ENCODE measurements around the gene FBXO42.
"Not testable (repeated sequence)": the region's sequence is repeated elsewhere in the genome, so short reads cannot be mapped to it uniquely, and the experiment has no call there.

Gene FBXO42

DNA sequence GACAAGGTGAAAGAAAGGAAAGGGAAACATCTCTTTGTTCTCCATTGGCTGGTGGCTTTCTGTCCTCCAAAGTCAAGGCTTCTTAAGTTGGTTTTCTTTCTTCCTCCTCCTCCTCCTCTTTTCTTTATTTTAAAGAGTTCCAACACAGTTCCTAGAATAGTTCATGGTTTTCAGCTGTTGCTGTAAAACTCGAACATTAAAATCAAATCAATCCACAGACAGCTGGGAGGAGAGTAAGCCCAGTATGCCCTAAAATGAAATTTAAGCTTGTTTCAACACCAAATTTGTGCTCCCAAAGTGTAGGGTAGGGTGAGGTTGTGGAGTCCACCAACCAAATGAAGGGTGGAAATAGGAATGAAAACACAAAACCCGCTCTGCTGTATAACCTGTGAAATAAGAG lies 104.8 kb downstream of the FBXO42 start:
- Histone ChIP-seq H3K9ac (ENCODE audit: low read depth, low read length) (no peak overlapping the region), H3K4me3 (ENCODE audit: low read depth, low read length) (no peak overlapping the region), H3K4me1 (ENCODE audit: control insufficient read depth, insufficient read depth, low read length) (peaks cover 2% of the 10 kb centered on the region; the same call in 1 of the 2 replicates), H3K9me3 (ENCODE audit: control insufficient read depth, insufficient read depth, low read length) (no peaks in the 10 kb centered on the region), H3K27me3 (ENCODE audit: control insufficient read depth, insufficient read depth, low read length) (no peaks in the 10 kb centered on the region), H3K36me3 (ENCODE audit: control insufficient read depth, insufficient read depth, low read length) (peaks cover 45% of the 10 kb centered on the region), H3K27ac (ENCODE audit: low read depth, low read length) (no peak overlapping the region)

DNA sequence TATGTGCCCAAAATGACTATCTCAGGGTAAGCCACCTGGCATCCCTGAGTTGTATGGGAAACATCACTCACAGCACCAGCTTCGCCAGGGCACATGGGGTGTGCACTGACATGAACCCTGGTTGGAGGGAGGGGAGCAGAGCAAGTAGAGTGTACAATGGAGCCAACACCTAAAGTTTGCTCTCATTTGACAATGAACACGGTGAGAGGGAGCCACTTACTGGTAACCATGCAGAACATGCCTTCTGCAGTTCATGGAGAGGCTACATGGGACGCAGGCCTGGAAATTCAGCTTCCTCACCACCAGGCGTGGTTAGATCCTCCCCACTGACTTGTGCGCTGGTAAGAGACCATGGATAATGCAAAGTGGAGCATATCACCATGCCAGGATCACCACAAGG lies 105.3 kb downstream of the FBXO42 start:
- peaks cover 40% of the 10 kb centered on the region for H3K36me3 ChIP-seq (ENCODE audit: control insufficient read depth, insufficient read depth, low read length)
- H3K9ac ChIP-seq (ENCODE audit: low read depth, low read length), result no peak overlapping the region
- H3K9me3 ChIP-seq (ENCODE audit: control insufficient read depth, insufficient read depth, low read length), result no peaks in the 10 kb centered on the region
- no peak overlapping the region for H3K27ac ChIP-seq (ENCODE audit: low read depth, low read length)
- H3K4me1 ChIP-seq (ENCODE audit: control insufficient read depth, insufficient read depth, low read length), result peaks cover 2% of the 10 kb centered on the region; the same call in 1 of the 2 replicates
- no peak overlapping the region for H3K4me3 ChIP-seq (ENCODE audit: low read depth, low read length)
- H3K27me3 ChIP-seq (ENCODE audit: control insufficient read depth, insufficient read depth, low read length), result no peaks in the 10 kb centered on the region

DNA sequence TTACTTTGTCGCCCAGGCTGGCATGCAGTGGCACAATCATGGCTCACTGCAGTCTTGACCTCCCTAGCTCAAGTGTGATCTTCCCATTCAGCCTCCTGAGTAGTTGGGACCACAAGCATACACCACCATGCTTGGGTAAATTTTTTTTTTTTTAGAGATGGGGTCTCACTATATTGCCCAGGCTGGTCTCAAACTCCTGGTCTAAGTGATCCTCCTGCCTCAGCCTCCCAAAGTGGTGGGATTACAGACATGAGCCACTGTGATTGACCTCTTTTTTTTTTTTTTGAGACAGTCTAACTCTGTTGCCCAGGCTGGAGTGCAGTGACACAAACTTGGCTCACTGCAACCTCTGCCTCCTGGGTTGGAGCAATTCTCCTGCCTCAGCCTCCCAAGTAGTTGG lies 106.0 kb downstream of the FBXO42 start:
- H3K27me3 ChIP-seq (ENCODE audit: control insufficient read depth, insufficient read depth, low read length); H3K27ac ChIP-seq (ENCODE audit: low read depth, low read length); H3K4me1 ChIP-seq (ENCODE audit: control insufficient read depth, insufficient read depth, low read length); H3K9me3 ChIP-seq (ENCODE audit: control insufficient read depth, insufficient read depth, low read length); H3K4me3 ChIP-seq (ENCODE audit: low read depth, low read length); H3K9ac ChIP-seq (ENCODE audit: low read depth, low read length): not testable (repeated sequence)
- H3K36me3 ChIP-seq (ENCODE audit: control insufficient read depth, insufficient read depth, low read length), result peaks cover 33% of the 10 kb centered on the region

DNA sequence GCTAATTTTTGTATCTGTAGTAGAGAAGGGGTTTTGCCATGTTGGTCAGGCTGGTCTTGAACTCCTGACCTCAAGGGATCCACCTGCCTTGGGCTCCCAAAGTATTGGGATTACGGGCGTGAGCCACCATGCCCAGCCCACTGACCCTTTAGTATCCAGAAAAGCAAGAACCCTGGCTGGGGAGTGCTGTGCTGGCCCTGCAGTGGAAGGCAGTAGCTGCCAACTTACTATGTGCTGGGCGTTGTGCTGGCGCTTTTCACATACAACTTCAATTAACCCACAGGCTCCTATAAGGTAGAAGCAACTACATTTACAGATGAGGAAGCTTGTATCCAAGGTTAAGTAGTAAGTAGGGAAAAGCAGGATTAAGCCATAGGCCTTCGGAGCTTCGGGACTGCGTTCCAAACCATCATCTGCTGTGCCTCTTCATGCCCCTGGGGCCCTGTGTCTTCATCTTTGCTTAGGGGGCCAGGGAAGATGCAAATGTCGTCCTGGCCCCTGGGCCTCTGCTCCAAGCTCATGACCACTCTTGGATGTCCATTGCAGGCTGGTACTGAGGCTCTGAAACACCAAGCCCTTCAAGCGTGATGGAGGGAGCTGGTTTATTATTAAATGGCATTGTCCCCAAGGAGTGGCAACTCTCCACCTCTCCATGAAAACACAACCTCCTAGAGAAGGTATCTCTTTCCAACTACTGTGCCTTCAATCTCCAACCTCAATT lies 106.6 kb downstream of the FBXO42 start:
- Histone ChIP-seq H3K27ac (ENCODE audit: low read depth, low read length) (no peak overlapping the region), H3K4me3 (ENCODE audit: low read depth, low read length) (no peak overlapping the region), H3K4me1 (ENCODE audit: control insufficient read depth, insufficient read depth, low read length) (peaks cover 8% of the 10 kb centered on the region; the same call in 1 of the 2 replicates), H3K9me3 (ENCODE audit: control insufficient read depth, insufficient read depth, low read length) (no peaks in the 10 kb centered on the region), H3K36me3 (ENCODE audit: control insufficient read depth, insufficient read depth, low read length) (peaks cover 27% of the 10 kb centered on the region), H3K27me3 (ENCODE audit: control insufficient read depth, insufficient read depth, low read length) (no peaks in the 10 kb centered on the region), H3K9ac (ENCODE audit: low read depth, low read length) (no peak overlapping the region)

DNA sequence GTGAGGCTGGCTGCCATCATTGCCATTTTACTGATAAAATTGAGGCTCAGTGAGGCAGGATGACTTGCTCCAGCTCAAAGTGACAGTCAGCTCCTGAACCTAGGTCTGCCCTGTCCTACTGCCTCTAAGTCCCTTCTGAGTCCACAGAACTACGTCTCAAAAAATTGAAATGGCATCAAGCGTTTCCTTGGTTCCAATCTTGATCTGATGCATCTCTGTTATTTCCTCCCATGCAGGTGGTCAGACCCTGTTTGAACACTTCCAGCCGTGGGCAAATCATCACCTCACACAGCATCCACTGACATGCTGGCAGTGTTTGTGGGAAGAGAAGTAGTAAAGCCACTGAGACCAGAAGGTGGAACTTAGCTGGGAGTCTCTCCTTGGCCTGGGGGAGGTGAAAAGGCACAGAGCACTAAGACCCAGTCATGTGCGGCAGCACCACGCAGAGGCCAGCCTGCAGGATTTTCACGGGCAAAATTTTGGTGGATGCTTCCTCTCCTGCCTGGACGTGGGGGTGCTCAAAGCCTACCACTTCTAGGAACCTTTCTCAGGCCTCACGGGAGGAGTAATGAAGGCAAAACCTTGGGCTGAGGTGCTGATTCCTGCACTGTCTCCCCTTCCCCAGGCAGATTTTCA lies 107.5 kb downstream of the FBXO42 start:
- no peak overlapping the region for H3K9ac ChIP-seq (ENCODE audit: low read depth, low read length)
- peaks cover 20% of the 10 kb centered on the region for H3K36me3 ChIP-seq (ENCODE audit: control insufficient read depth, insufficient read depth, low read length)
- H3K27me3 ChIP-seq (ENCODE audit: control insufficient read depth, insufficient read depth, low read length), result no peaks in the 10 kb centered on the region
- H3K9me3 ChIP-seq (ENCODE audit: control insufficient read depth, insufficient read depth, low read length), result no peaks in the 10 kb centered on the region
- no peak overlapping the region for H3K4me3 ChIP-seq (ENCODE audit: low read depth, low read length)
- H3K4me1 ChIP-seq (ENCODE audit: control insufficient read depth, insufficient read depth, low read length), result peaks cover 8% of the 10 kb centered on the region; the same call in 1 of the 2 replicates
- H3K27ac ChIP-seq (ENCODE audit: low read depth, low read length), result no peak overlapping the region

DNA sequence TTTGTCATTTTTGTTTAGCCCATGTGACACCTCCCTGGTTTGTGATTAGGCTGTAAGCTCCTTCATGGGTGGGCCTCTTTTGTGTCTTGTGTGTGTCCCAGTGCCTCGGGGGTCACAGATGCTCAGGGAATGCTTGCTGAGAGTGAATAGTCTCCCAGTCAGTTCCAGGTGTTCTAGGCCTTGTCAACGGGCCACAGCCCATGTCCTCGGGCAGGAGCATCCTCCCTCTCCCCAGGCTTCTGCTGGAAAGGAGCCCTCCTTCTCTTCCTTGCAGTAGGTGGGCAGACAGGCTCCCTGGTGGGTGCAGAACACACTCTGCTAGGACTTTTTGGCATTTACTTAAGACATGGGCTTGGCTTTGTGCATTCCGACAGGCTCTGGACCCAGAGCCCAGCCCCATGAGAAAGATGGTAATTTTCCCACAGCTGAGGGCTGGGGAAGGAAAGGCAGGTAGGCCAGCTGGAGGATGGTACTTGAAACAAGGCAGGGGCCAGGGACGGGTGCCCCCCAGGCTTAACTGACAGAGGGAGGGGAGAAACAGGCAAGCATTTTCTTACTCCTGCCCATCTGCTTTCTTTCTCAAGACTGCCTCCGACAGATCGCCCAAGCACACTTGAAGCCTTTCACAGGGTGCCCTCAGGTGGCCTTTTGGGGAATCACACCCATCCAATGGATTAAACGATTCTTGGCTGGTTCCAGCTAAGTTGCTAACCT lies 108.2 kb downstream of the FBXO42 start:
- peaks cover 8% of the 10 kb centered on the region; the same call in 1 of the 2 replicates for H3K4me1 ChIP-seq (ENCODE audit: control insufficient read depth, insufficient read depth, low read length)
- no peak overlapping the region for H3K4me3 ChIP-seq (ENCODE audit: low read depth, low read length)
- H3K36me3 ChIP-seq (ENCODE audit: control insufficient read depth, insufficient read depth, low read length), result peaks cover 15% of the 10 kb centered on the region
- H3K27ac ChIP-seq (ENCODE audit: low read depth, low read length), result no peak overlapping the region
- no peaks in the 10 kb centered on the region for H3K9me3 ChIP-seq (ENCODE audit: control insufficient read depth, insufficient read depth, low read length)
- no peaks in the 10 kb centered on the region for H3K27me3 ChIP-seq (ENCODE audit: control insufficient read depth, insufficient read depth, low read length)
- H3K9ac ChIP-seq (ENCODE audit: low read depth, low read length), result no peak overlapping the region

DNA sequence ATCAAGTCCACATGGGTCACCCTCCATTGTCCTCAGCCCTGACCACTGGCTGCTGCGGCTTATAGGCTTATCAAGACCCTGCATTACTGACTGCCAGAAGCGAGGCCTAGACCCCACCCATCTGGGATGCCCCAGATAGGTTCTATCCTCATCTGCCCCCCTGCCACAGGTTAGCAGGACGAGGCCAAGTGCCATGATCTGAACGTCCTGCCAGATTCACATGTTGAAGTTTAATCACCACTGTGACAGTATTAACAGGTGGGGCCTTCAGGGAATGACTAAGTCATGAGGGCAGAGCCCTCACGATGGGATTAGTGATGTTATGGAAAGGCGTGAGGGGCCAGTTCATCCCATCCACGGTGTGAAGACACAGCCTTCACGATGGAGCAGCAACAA lies 109.1 kb downstream of the FBXO42 start:
- H3K27ac ChIP-seq (ENCODE audit: low read depth, low read length), result no peak overlapping the region
- H3K4me1 ChIP-seq (ENCODE audit: control insufficient read depth, insufficient read depth, low read length), result peaks cover 8% of the 10 kb centered on the region; the same call in 1 of the 2 replicates
- H3K36me3 ChIP-seq (ENCODE audit: control insufficient read depth, insufficient read depth, low read length), result peaks cover 11% of the 10 kb centered on the region
- no peak overlapping the region for H3K9ac ChIP-seq (ENCODE audit: low read depth, low read length)
- H3K27me3 ChIP-seq (ENCODE audit: control insufficient read depth, insufficient read depth, low read length), result no peaks in the 10 kb centered on the region
- no peak overlapping the region for H3K4me3 ChIP-seq (ENCODE audit: low read depth, low read length)
- H3K9me3 ChIP-seq (ENCODE audit: control insufficient read depth, insufficient read depth, low read length), result no peaks in the 10 kb centered on the region

DNA sequence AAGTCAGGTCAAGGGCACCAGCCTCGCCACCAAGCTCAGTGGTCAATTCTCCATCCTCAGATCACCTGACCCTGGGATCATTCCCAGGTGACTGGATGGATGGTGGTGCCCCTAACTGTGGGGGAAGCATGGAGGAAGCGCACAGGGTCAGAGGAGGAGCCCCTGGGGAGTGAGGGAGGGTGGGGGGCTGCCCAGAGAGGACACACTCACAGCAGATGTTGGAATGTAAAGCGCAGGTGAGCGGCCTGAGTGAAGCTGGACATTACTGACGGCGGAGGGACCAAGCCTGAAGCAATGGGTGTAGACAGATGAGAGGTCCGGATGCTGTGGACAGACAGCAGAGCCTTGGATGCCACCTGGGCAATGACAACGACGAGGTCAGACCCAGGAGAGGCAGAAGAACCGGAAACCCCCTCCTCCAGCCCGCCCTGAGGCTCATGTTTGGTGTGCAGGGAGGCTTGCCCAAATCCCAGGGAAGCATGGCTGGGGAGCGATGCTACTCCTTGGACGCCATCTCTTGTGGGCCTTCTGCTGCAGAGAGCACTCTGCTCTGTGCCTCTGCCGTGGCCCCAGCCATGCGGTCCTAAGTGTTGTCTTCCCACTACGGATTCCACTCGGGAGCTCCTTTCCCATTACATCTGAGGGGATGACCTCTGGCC lies 109.6 kb downstream of the FBXO42 start:
- Histone ChIP-seq H3K4me3 (ENCODE audit: low read depth, low read length) (no peak overlapping the region), H3K36me3 (ENCODE audit: control insufficient read depth, insufficient read depth, low read length) (peaks cover 10% of the 10 kb centered on the region), H3K27ac (ENCODE audit: low read depth, low read length) (no peak overlapping the region), H3K9ac (ENCODE audit: low read depth, low read length) (no peak overlapping the region), H3K27me3 (ENCODE audit: control insufficient read depth, insufficient read depth, low read length) (no peaks in the 10 kb centered on the region), H3K4me1 (ENCODE audit: control insufficient read depth, insufficient read depth, low read length) (peaks cover 8% of the 10 kb centered on the region; the same call in 1 of the 2 replicates), H3K9me3 (ENCODE audit: control insufficient read depth, insufficient read depth, low read length) (no peaks in the 10 kb centered on the region)

DNA sequence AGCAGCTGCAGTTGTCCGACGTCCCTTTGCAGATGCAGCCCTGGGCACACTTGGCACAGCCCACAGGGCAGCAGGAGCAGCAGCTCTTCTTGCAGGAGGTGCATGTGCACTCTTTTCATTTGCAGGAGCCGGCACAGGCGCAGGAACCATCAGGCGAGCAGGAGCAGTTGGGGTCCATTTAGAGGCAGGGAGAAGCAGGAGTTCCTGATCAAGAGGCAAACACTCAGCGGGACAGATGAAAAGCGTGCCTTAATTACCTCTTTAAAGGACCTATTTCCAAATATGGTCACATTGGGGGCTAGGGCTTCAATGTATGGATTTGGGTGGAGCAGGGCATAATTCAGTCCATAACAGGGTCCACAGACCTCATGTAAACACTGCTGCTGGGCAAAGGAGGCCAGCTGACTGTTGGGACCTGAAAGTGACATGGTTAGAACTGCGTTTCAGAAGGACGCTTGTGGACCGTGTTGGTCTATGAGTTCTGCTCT lies 111.0 kb downstream of the FBXO42 start:
- Histone ChIP-seq H3K9me3 (ENCODE audit: control insufficient read depth, insufficient read depth, low read length) (no peaks in the 10 kb centered on the region), H3K4me3 (ENCODE audit: low read depth, low read length) (no peak overlapping the region), H3K9ac (ENCODE audit: low read depth, low read length) (no peak overlapping the region), H3K4me1 (ENCODE audit: control insufficient read depth, insufficient read depth, low read length) (peaks cover 13% of the 10 kb centered on the region), H3K27ac (ENCODE audit: low read depth, low read length) (no peak overlapping the region), H3K36me3 (ENCODE audit: control insufficient read depth, insufficient read depth, low read length) (no peaks in the 10 kb centered on the region), H3K27me3 (ENCODE audit: control insufficient read depth, insufficient read depth, low read length) (no peaks in the 10 kb centered on the region)

DNA sequence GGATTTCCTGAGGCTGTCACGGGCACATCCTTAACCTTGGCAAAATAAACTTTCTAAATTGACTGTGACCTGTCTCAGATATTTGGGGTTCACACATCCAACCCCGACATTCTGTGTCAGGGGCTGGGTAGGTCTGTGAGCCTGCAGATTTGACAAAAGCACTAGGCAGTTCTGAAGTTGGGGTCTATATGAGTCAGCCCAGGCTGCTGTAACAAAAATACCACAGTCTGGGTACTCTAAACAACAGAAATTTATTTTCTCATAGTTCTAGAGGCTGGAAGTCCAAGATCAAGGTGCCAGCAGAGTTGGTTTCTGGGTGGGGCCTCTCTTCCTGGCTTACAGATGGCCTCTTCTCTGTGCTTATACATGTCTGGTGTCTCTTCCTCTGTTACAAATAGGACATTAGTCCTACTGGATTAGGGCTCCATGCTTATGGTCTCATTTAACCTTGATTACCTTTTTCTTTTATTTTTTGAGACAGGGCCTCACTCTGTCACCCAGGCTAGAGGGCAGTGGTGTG lies 112.2 kb downstream of the FBXO42 start:
- H3K27ac ChIP-seq (ENCODE audit: low read depth, low read length), result no peak overlapping the region
- no peaks in the 10 kb centered on the region for H3K9me3 ChIP-seq (ENCODE audit: control insufficient read depth, insufficient read depth, low read length)
- no peak overlapping the region for H3K4me3 ChIP-seq (ENCODE audit: low read depth, low read length)
- H3K27me3 ChIP-seq (ENCODE audit: control insufficient read depth, insufficient read depth, low read length), result no peaks in the 10 kb centered on the region
- H3K4me1 ChIP-seq (ENCODE audit: control insufficient read depth, insufficient read depth, low read length), result peaks cover 14% of the 10 kb centered on the region
- no peaks in the 10 kb centered on the region for H3K36me3 ChIP-seq (ENCODE audit: control insufficient read depth, insufficient read depth, low read length)
- no peak overlapping the region for H3K9ac ChIP-seq (ENCODE audit: low read depth, low read length)

Measured in HUES48 (cell line).